Peyer's patch (tissue), 4 donors: ENCODE results near the gene ZNF283.

Source experiments
- POLR2A ChIP-seq, 2 donors: fragments of 450-650 bp; IDR thresholded peaks; one replicate each; pipeline ENCODE4 v1.5.1; 2017; ENCODE audit warnings: antibody characterized with exemption in 2 of 2, mild to moderate bottlenecking in 2 of 2, moderate library complexity in 2 of 2
- TF ChIP-seq, protein P1 (sequence below), 6 experiments: fragments of 450-650 bp in 4 of 6; fragments of 200-600 bp in 2 of 6; sonication (generic) in 1 of 6; IDR thresholded peaks; one replicate each; pipeline ENCODE4 v1.5.1; 2017 to 2019; ENCODE audit warnings: antibody characterized with exemption in 6 of 6, mild to moderate bottlenecking in 3 of 6, moderate library complexity in 1 of 6

DNA sequence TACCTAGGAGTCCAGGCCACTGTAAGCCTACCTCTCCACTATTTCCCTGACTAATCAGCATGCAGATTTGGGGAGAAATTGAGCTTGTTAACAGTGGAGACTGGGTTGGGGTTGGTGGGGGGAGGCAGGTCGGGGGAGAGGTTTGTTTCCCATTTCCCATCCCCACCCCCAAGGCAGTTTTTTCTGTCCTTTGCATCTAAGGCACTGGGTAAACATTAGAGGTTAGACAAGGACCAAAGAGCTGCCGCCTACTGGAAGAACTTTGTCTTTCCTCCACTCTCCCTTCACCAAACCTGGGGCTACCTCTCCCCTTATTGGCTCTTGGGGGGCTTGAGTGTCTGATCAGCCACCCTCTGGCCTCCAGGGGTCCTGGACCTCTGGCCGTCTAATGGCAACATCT lies 47.3 kb upstream of the ZNF283 start:
- TF ChIP-seq POLR2A (IDR thresholded peaks at IDR 0.05): no peak
- TF ChIP-seq, protein P1, sequence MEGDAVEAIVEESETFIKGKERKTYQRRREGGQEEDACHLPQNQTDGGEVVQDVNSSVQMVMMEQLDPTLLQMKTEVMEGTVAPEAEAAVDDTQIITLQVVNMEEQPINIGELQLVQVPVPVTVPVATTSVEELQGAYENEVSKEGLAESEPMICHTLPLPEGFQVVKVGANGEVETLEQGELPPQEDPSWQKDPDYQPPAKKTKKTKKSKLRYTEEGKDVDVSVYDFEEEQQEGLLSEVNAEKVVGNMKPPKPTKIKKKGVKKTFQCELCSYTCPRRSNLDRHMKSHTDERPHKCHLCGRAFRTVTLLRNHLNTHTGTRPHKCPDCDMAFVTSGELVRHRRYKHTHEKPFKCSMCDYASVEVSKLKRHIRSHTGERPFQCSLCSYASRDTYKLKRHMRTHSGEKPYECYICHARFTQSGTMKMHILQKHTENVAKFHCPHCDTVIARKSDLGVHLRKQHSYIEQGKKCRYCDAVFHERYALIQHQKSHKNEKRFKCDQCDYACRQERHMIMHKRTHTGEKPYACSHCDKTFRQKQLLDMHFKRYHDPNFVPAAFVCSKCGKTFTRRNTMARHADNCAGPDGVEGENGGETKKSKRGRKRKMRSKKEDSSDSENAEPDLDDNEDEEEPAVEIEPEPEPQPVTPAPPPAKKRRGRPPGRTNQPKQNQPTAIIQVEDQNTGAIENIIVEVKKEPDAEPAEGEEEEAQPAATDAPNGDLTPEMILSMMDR (IDR thresholded peaks at IDR 0.05): peak in 4 of 6 experiments; percentile 6 to 32 (median 28)
